ENCODE measurements around the gene GASK1A.

DNA sequence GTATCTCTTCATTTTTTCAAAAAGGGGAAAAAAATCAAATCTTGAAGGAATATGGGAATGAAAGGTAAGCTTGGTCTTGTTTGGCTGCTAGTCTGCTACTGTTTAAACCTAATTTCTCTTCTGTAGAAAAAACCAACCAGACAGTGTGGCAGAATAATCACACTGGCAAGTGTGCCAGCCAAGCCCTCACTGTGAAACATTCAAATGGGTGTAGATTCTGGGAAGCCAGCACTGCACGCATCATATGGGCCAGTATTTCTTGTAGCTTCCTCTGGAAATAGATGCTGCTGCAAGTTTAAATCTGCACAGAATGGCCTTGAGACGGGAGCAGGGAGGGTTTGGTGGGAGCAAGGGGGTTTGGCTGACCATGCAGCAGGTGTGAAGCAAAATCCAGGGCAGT is 64.7 kb downstream of the GASK1A start:
- TF ChIP-seq EZH2 (IDR thresholded peaks at IDR 0.05; ENCODE audit: low read depth), result no peak
- TF ChIP-seq, protein P1, sequence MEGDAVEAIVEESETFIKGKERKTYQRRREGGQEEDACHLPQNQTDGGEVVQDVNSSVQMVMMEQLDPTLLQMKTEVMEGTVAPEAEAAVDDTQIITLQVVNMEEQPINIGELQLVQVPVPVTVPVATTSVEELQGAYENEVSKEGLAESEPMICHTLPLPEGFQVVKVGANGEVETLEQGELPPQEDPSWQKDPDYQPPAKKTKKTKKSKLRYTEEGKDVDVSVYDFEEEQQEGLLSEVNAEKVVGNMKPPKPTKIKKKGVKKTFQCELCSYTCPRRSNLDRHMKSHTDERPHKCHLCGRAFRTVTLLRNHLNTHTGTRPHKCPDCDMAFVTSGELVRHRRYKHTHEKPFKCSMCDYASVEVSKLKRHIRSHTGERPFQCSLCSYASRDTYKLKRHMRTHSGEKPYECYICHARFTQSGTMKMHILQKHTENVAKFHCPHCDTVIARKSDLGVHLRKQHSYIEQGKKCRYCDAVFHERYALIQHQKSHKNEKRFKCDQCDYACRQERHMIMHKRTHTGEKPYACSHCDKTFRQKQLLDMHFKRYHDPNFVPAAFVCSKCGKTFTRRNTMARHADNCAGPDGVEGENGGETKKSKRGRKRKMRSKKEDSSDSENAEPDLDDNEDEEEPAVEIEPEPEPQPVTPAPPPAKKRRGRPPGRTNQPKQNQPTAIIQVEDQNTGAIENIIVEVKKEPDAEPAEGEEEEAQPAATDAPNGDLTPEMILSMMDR (conservative IDR thresholded peaks at IDR 0.05), result no peak

Measured in PC-9 (cell line).